HG02852 (cell line): ENCODE data around the gene GLYATL3.

ENCODE experiments used
- ATAC-seq: cut with Tn5 transposase; IDR thresholded peaks from one replicate; pipeline ENCODE4 v1.9.1; 2021; ENCODE audit warnings: mild to moderate bottlenecking, moderate library complexity; ENCODE audit not compliant: unreplicated experiment

GLYATL3 gene

DNA sequence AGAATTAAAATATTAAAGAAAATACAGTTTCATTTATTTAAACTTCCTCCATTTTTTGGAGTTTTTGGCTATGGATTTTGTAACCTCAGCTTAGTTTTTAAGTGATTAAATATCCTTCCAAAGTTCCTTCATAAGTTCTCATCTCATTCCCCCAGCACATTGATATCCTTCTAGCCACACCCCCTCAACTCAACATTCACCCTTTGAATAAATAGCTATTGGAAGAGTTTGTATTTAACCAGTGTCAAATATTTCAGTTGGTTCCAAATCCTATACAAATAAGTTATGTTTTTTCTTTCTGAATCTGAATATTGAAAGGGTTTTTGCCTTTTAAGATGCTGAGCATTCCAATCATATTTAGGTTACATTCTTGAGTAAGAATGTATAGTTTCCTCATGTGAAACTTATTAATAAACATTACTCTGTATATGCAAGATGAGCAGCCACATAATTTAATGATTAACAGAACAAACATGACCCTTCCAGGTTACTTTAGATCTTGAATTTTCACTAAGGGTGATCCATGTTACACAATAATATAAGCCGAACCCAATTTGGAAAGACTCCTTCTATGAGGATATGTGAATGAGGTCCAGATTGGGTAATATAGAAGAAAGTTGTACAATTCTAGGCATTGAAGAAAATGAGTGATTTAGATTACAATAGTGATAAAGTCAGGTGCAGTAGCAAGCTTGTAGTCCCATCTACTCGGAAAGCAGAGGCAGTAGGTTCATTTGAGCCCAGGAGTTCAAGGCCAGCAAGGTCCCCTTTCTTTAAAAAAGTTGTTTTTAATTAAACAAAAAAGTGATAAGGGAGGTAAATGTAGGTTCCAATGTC, 13.6 kb downstream of the GLYATL3 start:
- no peak for ATAC-seq

DNA sequence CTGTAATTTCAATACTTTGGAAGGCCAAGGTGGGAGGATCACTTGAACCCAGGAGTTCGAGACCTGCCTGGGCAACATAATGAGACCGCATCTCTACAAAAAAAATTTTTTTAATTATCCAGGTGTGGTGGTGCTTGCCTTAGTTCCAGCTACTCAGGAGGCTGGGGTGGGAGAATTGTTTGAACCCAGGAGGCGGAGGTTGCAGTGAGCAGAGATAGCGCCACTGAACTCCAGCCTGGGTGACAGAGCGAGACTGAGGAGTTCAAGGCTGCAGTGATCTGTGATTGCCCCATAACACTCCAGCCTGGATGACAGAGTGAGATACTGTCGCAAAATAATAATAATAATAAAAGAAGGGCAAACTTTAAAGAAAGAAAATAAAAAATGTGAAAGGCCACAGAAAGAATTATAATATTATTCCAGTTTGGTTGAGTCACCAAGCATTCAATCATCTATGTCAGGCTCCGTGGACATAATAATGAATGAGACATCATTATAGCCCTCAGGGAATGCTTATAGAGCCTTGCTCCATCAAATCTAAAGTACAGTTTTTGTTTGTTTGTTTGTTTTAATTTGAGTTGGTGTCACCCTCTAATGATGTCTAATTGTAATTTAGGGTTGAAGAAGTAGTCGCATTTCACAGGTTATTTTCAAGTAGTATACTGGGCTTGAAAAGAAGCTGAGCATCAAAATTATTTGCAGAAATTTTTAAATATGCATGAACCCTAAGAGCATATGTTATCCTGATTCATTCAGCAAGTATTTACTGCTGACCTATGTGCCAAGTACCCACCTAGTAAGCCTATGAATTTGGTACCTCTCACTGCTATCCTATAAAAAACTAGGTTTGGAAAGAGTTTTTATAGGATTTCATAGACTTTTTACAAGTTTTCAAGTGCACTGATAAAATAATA, 15.1 kb downstream of the GLYATL3 start:
- ATAC-seq, result no peak

DNA sequence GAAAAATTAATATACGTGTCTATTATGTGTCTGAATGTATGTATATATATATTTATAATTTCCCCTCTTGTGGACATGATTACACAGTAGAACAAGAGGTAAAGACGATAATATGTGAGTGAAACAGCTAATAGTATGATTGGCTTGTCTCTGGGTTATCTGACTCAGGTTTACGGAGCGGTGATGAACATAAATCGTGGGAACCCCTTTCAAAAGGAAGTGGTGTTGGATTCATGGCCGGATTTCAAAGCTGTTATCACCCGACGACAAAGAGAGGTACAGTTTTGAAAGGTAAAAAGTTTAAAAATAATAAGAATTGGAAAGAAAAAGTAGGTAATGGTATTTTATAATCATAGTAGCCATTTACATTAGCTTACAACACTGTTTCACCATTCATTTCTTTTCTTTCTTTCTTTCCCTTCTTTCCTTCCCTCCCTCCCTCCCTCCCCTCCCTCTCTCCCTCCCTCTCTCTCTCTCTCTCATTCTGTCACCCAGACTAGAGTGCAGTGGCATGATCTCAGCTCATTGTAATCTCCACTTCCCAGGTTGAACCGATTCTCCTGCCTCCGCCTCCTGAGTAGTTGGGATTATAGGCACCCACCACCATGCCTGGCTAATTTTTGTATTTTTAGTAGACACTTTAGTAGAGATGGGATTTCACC, 15.9 kb downstream of the GLYATL3 start:
- no peak for ATAC-seq

DNA sequence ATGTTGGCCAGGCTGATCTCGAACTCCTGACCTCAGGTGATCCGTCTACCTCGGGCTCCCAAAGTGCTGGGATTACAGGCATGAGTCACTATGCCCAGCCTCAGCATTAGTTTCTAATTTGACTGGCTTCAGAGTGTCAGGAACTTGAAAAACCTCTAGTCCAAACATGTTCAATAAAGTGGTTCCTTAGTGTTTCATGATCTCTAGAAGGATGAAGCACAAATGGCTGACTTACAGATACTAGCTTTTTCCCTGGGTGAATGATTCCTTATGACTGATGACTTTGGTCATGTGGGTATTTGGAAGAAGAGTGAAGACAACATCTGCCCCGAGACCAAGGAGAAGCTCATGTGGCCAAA, 16.4 kb downstream of the GLYATL3 start:
- ATAC-seq, result no peak

DNA sequence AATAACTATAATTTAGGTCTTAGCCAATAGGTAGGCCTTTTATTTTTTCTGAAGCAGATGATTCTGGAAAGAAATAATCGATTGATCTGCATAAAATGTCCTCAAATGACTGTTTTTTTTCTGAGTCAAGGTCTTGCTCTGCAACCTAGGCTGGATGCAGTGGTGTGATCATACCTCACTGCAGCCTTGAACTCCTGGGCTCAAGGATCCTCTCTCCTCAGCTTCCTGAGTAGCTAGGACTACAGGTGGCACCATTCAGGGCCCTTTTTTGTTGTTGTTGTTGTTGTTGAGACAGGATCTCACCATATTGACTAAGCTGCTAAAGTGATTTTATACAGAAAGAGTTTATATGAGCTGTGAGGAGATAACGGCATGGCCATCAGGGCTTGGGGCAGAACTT, 18.2 kb downstream of the GLYATL3 start:
- no peak for ATAC-seq

DNA sequence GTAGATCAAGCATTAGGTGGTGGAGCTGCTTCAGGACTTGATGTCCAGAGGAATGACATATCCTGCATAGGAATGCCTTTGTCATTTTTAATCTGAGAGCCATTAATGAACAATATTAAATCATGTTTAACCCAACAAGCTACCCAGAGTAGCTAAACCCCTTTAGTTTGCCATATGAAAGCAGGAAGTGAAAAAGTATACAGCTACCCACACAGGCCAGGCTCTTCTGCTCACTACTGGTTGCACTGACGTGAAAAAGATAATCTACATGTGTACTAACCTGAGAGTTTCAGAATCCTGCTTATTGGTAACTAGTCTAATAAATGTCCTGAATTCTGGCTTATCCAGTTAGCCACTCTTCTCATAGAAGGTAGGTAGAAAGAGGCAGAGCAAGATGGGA, 19.9 kb downstream of the GLYATL3 start:
- peak; percentile 71 for ATAC-seq

DNA sequence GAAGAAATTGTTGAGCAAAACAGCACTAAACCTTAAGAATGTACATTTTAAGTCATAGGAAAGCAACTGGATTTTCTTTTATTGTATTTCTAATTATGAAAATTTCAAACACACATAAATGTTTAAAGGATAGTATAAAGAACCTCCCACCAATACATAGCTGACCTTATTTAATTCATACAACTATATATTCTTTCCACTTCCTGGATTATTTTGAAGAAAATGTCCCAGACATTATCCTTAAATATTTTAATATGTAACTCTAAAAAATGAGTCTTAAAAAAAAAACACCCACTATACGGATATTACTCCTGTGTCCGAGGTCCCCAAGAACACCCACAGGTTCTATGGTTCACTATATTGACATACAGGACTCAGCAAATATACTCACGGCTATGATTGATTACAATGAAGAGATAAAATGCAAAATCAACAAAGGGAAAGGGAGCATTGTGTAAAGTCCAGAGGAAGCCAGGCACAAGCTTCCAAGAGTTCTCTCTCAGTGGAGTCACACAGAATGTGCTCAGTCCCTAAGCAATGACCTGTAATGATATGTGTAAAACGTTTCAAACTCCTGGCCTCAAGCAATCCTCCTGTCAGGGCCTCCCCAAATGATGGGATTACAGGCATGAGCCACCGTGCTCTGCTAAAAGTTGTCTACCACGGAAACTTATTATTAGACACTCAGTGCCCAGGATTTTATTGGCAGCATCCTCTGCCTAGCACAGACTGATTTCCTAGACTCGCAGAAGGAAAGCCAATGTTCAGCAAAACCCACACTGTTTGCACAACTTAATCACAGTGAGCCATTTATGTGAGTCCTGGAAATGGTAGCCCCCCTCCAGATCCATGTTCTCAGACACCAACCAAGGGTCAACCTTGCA, 23.2 kb downstream of the GLYATL3 start:
- no peak for ATAC-seq

DNA sequence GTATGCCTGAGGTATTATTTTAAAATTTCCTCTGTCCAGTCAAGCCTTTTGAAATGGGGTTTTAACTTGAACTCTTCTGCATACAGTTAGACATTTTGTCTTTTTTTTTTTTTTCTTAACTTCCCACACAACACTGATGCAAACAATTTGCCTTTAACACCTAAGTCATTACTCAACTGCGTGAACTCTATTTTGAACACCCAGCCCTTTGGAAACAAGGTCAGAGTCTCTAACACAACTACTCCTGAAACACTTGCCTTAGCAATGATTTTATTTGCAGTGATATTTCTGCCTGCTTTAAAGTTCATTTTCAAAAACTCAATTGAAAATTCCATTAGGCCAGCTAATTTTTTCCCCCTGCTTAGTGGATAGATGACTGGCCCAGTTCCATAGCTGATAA, 24.2 kb downstream of the GLYATL3 start:
- no peak for ATAC-seq

DNA sequence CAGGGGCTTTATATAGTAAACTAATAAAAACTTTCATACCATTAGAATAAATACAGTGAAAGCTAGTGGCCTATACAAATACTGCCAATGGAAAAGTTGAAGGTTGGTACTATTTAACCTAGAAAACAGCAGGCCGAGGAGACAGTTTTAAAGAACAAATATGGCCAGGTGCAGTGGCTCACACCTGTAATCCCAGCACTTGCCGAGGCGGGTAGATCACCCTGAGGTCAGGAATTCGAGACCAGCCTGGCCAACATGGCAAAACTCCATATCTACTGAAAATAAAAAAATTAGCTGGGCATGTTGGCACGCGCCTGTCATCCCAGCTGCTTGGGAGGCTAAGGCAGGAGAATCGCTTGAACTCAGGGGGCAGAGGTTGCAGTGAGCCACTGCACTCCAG, 24.8 kb downstream of the GLYATL3 start:
- ATAC-seq, result no peak

DNA sequence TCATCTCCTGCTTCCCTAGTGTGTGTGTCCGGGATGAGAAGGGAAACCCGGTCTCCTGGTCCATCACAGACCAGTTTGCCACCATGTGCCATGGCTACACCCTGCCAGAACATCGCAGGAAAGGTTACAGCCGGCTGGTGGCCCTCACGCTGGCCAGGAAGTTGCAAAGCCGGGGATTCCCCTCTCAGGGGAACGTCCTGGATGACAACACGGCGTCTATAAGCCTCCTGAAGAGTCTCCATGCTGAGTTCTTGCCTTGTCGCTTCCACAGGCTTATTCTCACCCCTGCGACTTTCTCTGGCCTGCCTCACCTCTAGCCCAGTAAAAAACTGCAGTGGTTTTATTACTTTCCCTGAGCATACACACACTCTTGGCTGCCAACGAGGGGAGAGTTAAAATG, 26.9 kb downstream of the GLYATL3 start:
- ATAC-seq, result no peak

DNA sequence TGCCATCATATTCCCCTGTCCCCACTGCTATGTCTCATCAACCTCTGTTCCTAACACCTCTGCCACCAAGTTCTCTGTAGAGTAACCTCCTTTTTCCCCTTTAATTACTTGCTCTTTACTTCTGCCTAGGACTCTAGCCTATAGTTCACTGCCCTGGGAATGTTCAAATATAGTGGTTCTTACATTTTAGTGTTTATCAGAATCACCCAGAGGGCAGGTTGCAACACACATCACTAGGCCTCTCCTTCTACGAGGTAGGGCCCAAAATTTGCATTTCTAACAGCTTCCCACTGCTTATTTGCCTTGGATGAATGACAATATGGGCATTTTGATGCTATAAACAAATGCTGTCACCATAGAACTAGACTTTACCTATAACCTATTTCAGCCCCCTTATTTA, 27.6 kb downstream of the GLYATL3 start:
- ATAC-seq, result no peak

DNA sequence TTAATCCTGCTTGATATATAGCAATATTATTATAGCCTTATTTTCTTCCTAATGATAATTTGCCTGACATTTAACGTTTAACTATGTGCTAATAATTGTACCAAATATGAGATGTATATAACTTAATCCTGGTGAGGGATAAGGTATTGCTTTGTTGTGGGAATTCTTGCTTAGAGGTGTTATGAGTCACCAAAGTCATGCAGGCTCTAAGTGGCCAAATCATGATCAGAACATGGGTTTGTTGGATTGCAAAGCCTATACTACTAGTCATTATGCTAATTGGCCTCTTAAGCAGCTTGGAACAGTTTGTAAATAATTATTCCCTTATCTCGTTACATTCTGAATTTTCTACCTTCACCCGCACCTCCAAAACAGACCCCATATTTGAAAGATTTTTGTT, 28.8 kb downstream of the GLYATL3 start:
- ATAC-seq, result no peak

DNA sequence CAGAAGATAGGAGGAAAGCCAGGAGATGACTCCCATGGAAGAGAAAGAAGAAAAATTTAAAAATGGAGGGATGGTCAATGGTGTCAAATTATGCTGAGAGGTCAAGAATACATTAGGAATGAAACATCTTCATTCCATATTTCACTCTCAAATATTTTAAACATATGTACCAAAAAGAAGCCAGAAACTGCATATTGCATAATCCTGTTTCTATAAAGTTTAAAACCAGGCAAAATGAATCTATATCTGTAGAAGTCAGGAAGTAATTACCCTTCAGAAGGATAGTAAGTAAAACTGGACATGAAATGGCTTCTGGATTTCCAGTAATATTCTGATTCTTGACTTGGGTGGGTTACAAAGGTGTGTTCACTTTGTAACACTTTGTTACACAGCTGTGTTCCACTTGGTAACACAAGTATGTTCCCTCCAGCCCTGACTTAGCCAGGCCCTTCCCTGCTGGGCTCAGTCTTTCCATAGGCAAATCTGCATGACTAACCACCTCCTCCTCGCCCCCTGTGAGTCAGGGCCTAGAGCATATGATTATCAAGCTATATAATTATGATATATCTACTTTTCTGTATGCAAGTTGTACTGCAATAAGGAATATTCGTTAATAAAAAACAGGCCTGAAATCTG, 30.5 kb downstream of the GLYATL3 start:
- no peak for ATAC-seq

DNA sequence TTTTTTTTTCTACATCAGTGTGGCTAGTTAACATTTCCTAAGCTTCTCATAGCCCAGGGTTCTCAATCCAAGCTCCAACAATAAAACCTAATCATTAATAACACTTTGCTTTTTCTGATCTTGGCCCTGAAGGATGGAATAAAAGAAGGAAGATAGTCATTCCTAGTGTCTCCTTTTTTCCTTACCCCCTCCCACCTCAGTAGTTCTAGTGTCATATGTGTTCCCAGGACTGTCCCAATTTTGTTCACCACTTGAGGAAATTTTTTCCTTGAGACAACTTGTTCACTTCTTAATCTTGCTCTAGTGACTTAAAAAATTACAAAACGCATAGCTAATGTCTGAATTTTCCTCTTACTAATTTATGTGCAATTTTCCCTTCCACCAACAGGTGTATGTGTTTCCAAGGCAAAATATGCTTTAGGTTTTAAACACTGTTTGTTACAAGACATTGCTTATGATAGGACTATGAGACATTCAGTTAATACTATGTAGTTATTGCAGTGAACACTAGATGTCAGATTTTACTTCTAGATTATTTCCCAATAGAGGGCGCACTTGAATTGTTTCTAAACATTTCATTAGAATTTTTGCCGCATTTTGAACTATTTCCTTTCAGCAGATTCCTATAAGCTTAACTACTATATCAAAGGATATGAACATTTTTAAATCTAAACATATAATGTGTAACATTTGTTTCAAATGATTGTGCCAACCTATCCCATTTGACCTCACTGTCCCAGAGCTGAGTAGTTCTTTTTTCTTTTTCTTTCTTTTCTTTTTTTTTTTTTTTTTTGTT, 32.2 kb downstream of the GLYATL3 start:
- ATAC-seq, result peak; percentile 87

DNA sequence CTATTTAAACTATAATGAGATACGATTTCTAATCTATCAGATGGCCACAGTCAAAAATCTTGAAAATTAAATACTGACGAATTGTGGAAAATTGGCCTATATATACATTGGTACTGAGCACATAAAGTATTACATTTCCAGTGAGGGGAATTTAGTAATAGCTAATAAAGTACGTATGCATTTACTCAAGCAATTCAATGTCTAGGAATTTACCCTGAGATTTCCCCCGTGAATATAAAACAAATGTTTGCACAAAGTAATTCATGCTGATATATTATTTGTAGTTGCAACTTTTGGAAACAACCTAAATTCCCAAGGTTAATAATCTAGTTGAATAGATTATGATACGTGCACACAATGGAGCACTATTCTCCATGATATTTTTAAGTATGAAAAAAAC, 36.1 kb downstream of the GLYATL3 start:
- no peak for ATAC-seq

DNA sequence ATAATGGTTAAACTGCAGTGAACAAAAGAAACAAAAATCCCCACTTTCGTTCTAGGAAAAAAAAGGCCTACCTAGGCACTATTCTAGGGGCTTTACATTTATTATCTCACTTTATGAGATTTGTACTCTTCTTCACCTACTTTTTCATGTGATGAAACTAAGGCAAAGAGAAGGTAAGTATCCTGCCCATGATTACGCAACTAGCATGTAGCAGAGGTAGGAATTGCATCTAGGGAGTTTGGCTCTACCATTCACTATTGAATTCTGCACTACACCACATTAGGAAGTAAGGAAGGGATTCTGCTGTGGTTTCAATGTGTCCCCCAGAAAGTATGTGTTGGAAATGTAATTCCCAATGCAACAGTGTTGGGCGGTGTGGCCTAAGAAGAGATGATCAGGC, 39.4 kb downstream of the GLYATL3 start:
- ATAC-seq, result no peak

DNA sequence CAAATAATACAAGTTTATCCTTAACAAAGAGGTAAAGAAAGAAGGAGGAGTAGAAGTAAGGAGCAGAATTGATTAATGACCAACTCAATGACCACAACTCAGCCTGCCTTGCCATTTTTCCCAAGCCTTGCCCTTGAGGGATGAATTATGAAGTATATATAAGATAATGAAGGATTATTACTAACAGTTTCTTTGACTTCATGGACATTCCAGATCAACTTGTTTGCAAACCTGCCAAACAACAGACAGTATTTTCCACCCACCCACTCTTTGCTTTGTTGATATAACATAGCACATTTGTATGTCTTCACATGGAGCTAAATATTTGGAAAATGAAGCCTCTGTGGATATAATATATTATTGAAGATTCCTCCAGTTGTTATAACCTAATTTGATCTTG, 40.9 kb downstream of the GLYATL3 start:
- ATAC-seq, result no peak

DNA sequence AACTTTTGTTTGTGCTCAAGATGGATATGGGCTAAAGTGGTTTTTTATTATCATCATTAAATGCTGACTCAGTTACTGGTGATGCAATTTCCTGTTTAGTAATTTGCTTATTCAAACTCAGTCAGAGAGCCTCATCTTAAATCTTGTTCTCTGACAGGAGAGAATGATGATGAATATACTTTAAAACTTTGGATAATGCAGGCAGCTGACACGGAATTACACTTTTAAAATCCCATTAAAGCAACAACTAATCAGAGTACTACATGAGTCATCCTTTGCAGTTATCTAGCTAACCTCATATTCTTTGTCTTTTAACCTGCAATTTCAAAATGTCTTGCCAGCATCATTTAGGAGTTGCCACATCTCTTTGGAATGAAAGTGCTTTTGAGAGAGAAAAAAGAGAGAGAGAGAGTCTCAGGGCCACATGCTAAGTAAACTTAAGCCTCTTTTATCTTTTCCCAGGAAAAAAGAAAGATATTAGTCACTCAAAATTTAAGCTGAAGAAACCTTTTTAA, 41.5 kb downstream of the GLYATL3 start:
- ATAC-seq, result no peak

DNA sequence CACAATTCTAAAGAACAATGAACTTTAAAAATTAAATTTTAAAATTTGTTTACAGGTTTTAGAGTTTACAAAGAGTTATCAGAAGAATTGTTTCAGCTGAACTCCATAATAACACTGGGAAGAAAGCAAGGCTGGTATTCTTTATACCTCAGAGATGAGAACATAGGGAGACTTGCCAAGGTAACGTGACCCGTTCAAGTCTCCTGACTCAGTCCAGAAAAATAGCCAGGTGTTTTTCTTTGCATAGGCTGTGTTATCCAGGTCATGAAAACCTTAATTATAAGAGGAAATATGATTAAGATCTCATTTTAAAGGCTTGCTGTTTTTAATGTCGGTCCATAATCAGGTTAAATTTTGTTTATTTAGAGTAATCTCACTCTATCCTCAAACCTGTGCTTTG, 42.2 kb downstream of the GLYATL3 start:
- no peak for ATAC-seq
